NCI-H748 treated with DMSO at 0.1 percent for 48 hours (cell line): ENCODE results near the gene DNAJB12.
"Not testable (repeated sequence)": the region's sequence is repeated elsewhere in the genome, so short reads cannot be mapped to it uniquely, and the experiment has no call there.

Experiments
- DNase-seq: peaks from one replicate; lab custom pipeline; 2025; lab: John Stamatoyannopoulos, UW

DNAJB12 gene

GRCh38 chr10:72330069-72330426 is 24.7 kb downstream of the DNAJB12 start:
- DNase-seq: no peak

- no peak for DNase-seq
Measured at GRCh38 chr10:72329290-72330068, 25.2 kb downstream of the DNAJB12 start.

GRCh38 chr10:72328829-72329204 is 25.9 kb downstream of the DNAJB12 start:
- DNase-seq: no peak

- no peak for DNase-seq
Measured at GRCh38 chr10:72328045-72328828, 26.5 kb downstream of the DNAJB12 start.

- DNase-seq: not testable (repeated sequence)
Measured at GRCh38 chr10:72326665-72327603, 27.8 kb downstream of the DNAJB12 start.

- DNase-seq: peak; percentile 58
Measured at GRCh38 chr10:72325243-72326175, 29.2 kb downstream of the DNAJB12 start.

GRCh38 chr10:72323771-72324191 is 30.9 kb downstream of the DNAJB12 start:
- DNase-seq: no peak

GRCh38 chr10:72323108-72323749 is 31.5 kb downstream of the DNAJB12 start:
- DNase-seq: no peak

- DNase-seq: no peak
Measured at GRCh38 chr10:72322280-72323058, 32.2 kb downstream of the DNAJB12 start.

- DNase-seq: no peak
Measured at GRCh38 chr10:72322030-72322279, 32.8 kb downstream of the DNAJB12 start.

GRCh38 chr10:72321248-72322029 is 33.3 kb downstream of the DNAJB12 start:
- DNase-seq: no peak

- DNase-seq: no peak
Measured at GRCh38 chr10:72320676-72321247, 34.0 kb downstream of the DNAJB12 start.

GRCh38 chr10:72319416-72320254 is 35.1 kb downstream of the DNAJB12 start:
- peak; percentile 31 for DNase-seq

GRCh38 chr10:72318418-72319262 is 36.1 kb downstream of the DNAJB12 start:
- DNase-seq: no peak

GRCh38 chr10:72316748-72317435 is 37.8 kb downstream of the DNAJB12 start:
- no peak for DNase-seq

GRCh38 chr10:72316386-72316700 is 38.4 kb downstream of the DNAJB12 start:
- DNase-seq: no peak
